ENCODE results near the gene UBALD1. TPM values are rescaled to one million over a fixed set of nuclear protein-coding genes. Genes with fewer than 3 reads are reported as not detected.

UBALD1 gene
- total RNA-seq, 1 donor from 2014 or later = 24.7 TPM

GRCh38 chr16:4601864-4602186, 12.9 kb downstream of the UBALD1 start:
- intact Hi-C loops (cut with micrococcal nuclease) = no loop called here
- H3K4me3 ChIP-seq = peak overlapping the region; percentile 12
- no peak for TF ChIP-seq CTCF (IDR thresholded peaks at IDR 0.05; ENCODE audit: borderline replicate concordance)
- H3K27ac ChIP-seq (replicated peaks) = no peak overlapping the region
- H3K27me3 ChIP-seq (ENCODE audit: low read depth) = peaks cover 26% of the 10 kb centered on the region
- H3K9me3 ChIP-seq (replicated peaks) = no peaks in the 10 kb centered on the region
- H3K36me3 ChIP-seq = no peaks in the 10 kb centered on the region
- no peak for DNase-seq
- H3K4me1 ChIP-seq = peaks cover 4% of the 10 kb centered on the region

- no peak for TF ChIP-seq CTCF (IDR thresholded peaks at IDR 0.05; ENCODE audit: borderline replicate concordance)
- H3K36me3 ChIP-seq = no peaks in the 10 kb centered on the region
- no peak for DNase-seq
- peaks cover 4% of the 10 kb centered on the region for H3K4me1 ChIP-seq
- no peak overlapping the region for H3K27ac ChIP-seq (replicated peaks)
- H3K9me3 ChIP-seq (replicated peaks) = no peaks in the 10 kb centered on the region
- intact Hi-C loops (cut with micrococcal nuclease) = no loop called here
- H3K4me3 ChIP-seq = peak overlapping the region; percentile 12
- H3K27me3 ChIP-seq (ENCODE audit: low read depth) = peaks cover 26% of the 10 kb centered on the region
Observed at GRCh38 chr16:4601036-4601863, 13.4 kb downstream of the UBALD1 start.

- no peak for TF ChIP-seq CTCF (IDR thresholded peaks at IDR 0.05; ENCODE audit: borderline replicate concordance)
Observed at GRCh38 chr16:4599545-4599944, 15.1 kb downstream of the UBALD1 start.

GRCh38 chr16:4599037-4599436, 15.7 kb downstream of the UBALD1 start:
- H3K36me3 ChIP-seq = no peaks in the 10 kb centered on the region
- no peak for DNase-seq
- H3K9me3 ChIP-seq (replicated peaks) = no peaks in the 10 kb centered on the region
- H3K4me3 ChIP-seq = no peak overlapping the region
- intact Hi-C loops (cut with micrococcal nuclease) = no loop called here
- H3K4me1 ChIP-seq = peaks cover 4% of the 10 kb centered on the region
- no peak for TF ChIP-seq CTCF (IDR thresholded peaks at IDR 0.05; ENCODE audit: borderline replicate concordance)
- peaks cover 26% of the 10 kb centered on the region for H3K27me3 ChIP-seq (ENCODE audit: low read depth)
- no peak overlapping the region for H3K27ac ChIP-seq (replicated peaks)

More at GRCh38 chr16:4599545-4599944, 15.1 kb downstream of the UBALD1 start:
- intact Hi-C loops (cut with micrococcal nuclease) = no loop called here
- Histone ChIP-seq H3K9me3 (replicated peaks) (no peaks in the 10 kb centered on the region), H3K4me3 (no peak overlapping the region), H3K27ac (replicated peaks) (no peak overlapping the region), H3K36me3 (no peaks in the 10 kb centered on the region), H3K4me1 (peaks cover 4% of the 10 kb centered on the region), H3K27me3 (ENCODE audit: low read depth) (peaks cover 26% of the 10 kb centered on the region)
- no peak for DNase-seq

- Histone ChIP-seq H3K4me1 (peaks cover 4% of the 10 kb centered on the region), H3K4me3 (no peak overlapping the region), H3K9me3 (replicated peaks) (no peaks in the 10 kb centered on the region), H3K27me3 (ENCODE audit: low read depth) (peaks cover 27% of the 10 kb centered on the region), H3K27ac (replicated peaks) (no peak overlapping the region), H3K36me3 (no peaks in the 10 kb centered on the region)
- no peak for DNase-seq
- intact Hi-C loops (cut with micrococcal nuclease) = no loop called here
- TF ChIP-seq CTCF (IDR thresholded peaks at IDR 0.05; ENCODE audit: borderline replicate concordance) = no peak
Observed at GRCh38 chr16:4597174-4597573, 17.5 kb downstream of the UBALD1 start.

Data from left ventricle myocardium inferior (tissue), 1 donor.